Measurements from ENCODE around the gene DCLK2.

- TF ChIP-seq CTCF (IDR thresholded peaks at IDR 0.05): no peak
- TF ChIP-seq POLR2AphosphoS5 (IDR thresholded peaks at IDR 0.05): no peak
- no peak for TF ChIP-seq POLR2A (IDR thresholded peaks at IDR 0.05)
Observed at GRCh38 chr4:150094676-150095075, 16.4 kb downstream of the DCLK2 start.
